HS-5 (cell line): ENCODE data around the gene SMIM7.
"Not testable (repeated sequence)": the region's sequence is repeated elsewhere in the genome, so short reads cannot be mapped to it uniquely, and the experiment has no call there.

Experiments used
- DNase-seq: peaks from one replicate; pipeline ENCODE4 v3.0.0-alpha.2; 2012; ENCODE audit warnings: low read depth

Gene SMIM7

GRCh38 chr19:16654627-16655026 lies 5.3 kb downstream of the SMIM7 start:
- DNase-seq = no peak

GRCh38 chr19:16654140-16654539 lies 5.8 kb downstream of the SMIM7 start:
- no peak for DNase-seq

- DNase-seq = no peak
Measured at GRCh38 chr19:16652854-16653253, 7.1 kb downstream of the SMIM7 start.

GRCh38 chr19:16651421-16652188 lies 8.3 kb downstream of the SMIM7 start:
- DNase-seq = not testable (repeated sequence)

- DNase-seq = no peak
Measured at GRCh38 chr19:16650821-16651220, 9.1 kb downstream of the SMIM7 start.

- no peak for DNase-seq
Measured at GRCh38 chr19:16649734-16650133, 10.2 kb downstream of the SMIM7 start.

GRCh38 chr19:16645140-16645539 lies 14.8 kb downstream of the SMIM7 start:
- DNase-seq = no peak

- no peak for DNase-seq
Measured at GRCh38 chr19:16641695-16642094, 18.2 kb downstream of the SMIM7 start.

GRCh38 chr19:16640951-16641350 lies 19.0 kb downstream of the SMIM7 start:
- DNase-seq = no peak

GRCh38 chr19:16638666-16639065 lies 21.3 kb downstream of the SMIM7 start:
- DNase-seq = no peak

- no peak for DNase-seq
Measured at GRCh38 chr19:16637535-16637934, 22.4 kb downstream of the SMIM7 start.

GRCh38 chr19:16631465-16631864 lies 28.5 kb downstream of the SMIM7 start:
- no peak for DNase-seq

- no peak for DNase-seq
Measured at GRCh38 chr19:16628984-16629691, 30.8 kb downstream of the SMIM7 start.

GRCh38 chr19:16628183-16628983 lies 31.6 kb downstream of the SMIM7 start, which contains the start of gene MED26:
Gene MED26, minus strand, starts transcription at chr19:16628204. Its CDS starts 261 bp downstream, at chr19:16627943.
- DNase-seq = peak; percentile 62

- no peak for DNase-seq
Measured at GRCh38 chr19:16627928-16628182, 32.1 kb downstream of the SMIM7 start.

GRCh38 chr19:16627193-16627927 lies 32.6 kb downstream of the SMIM7 start:
- no peak for DNase-seq

- DNase-seq = no peak
Measured at GRCh38 chr19:16626796-16627192, 33.1 kb downstream of the SMIM7 start.

- no peak for DNase-seq
Measured at GRCh38 chr19:16625163-16625958, 34.6 kb downstream of the SMIM7 start.

GRCh38 chr19:16624236-16624635 lies 35.7 kb downstream of the SMIM7 start:
- no peak for DNase-seq

GRCh38 chr19:16623576-16623975 lies 36.4 kb downstream of the SMIM7 start:
- no peak for DNase-seq

GRCh38 chr19:16623066-16623465 lies 36.9 kb downstream of the SMIM7 start:
- no peak for DNase-seq
